A673 (cell line): ENCODE measurements around the gene NR1I3. TPM values are rescaled to one million over a fixed set of nuclear protein-coding genes. Genes with fewer than 3 reads are reported as not detected.

Experiments used
- BruUV-seq: library from RNA; stranded (reverse); fragments of 400-500 nt; replicated peaks from 2 replicates; lab custom pipeline; 2021; lab: Mats Ljungman, UMichigan
- CTCF ChIA-PET: fragments of 300-600 bp; sonication (Branson Sonifier 250); formaldehyde crosslinking; loops from one replicate; lab custom pipeline; 2022; ENCODE audit warnings: antibody characterized with exemption; lab: Charles Lee
- POLR2A ChIA-PET: fragments of 300-600 bp; sonication (Branson Sonifier 250); formaldehyde crosslinking; loops from one replicate; lab custom pipeline; 2022; ENCODE audit warnings: antibody characterized with exemption; ENCODE audit not compliant: low non-redundant PET; lab: Charles Lee
- DNase-seq: peaks from one replicate; pipeline ENCODE4 v3.0.0-alpha.2; 2015; ENCODE audit warnings: low spot score
- H3K27ac ChIP-seq: fragments of 200-600 bp; sonication (generic); 2 replicates; pipeline ENCODE4 v1.5.1; 2016; ENCODE audit warnings: mixed run types, low read depth, mild to moderate bottlenecking, mixed read lengths, antibody characterized with exemption, low read length; ENCODE audit not compliant: poor library complexity, severe bottlenecking
- H3K27me3 ChIP-seq: fragments of 200-600 bp; sonication (generic); replicated peaks from 2 replicates; pipeline ENCODE4 v1.6.1; 2017; ENCODE audit warnings: mixed run types, low read depth, mild to moderate bottlenecking, mixed read lengths, antibody characterized with exemption, low read length; ENCODE audit not compliant: insufficient read depth, poor library complexity
- H3K36me3 ChIP-seq: fragments of 200-600 bp; sonication (generic); 2 replicates; pipeline ENCODE4 v1.6.1; 2016; ENCODE audit warnings: mixed run types, mild to moderate bottlenecking, mixed read lengths, antibody characterized with exemption, low read length; ENCODE audit not compliant: insufficient read depth, poor library complexity, severe bottlenecking
- H3K4me1 ChIP-seq: fragments of 200-600 bp; sonication (generic); 2 replicates; pipeline ENCODE4 v1.6.1; 2017; ENCODE audit warnings: mixed run types, mild to moderate bottlenecking, mixed read lengths, antibody characterized with exemption, low read length; ENCODE audit not compliant: insufficient read depth, poor library complexity, severe bottlenecking
- H3K4me3 ChIP-seq: fragments of 200-600 bp; sonication (generic); 2 replicates; pipeline ENCODE4 v1.5.1; 2016; ENCODE audit warnings: low read depth, mixed run types, mild to moderate bottlenecking, mixed read lengths, low read length; ENCODE audit not compliant: poor library complexity, severe bottlenecking
- H3K9me3 ChIP-seq: fragments of 200-600 bp; sonication (generic); 2 replicates; pipeline ENCODE4 v1.6.1; 2016; ENCODE audit warnings: mixed run types, low read depth, mild to moderate bottlenecking, mixed read lengths, antibody characterized with exemption, low read length; ENCODE audit not compliant: poor library complexity, severe bottlenecking
- CTCF ChIP-seq: fragments of 300-800, 200-600 bp; sonication (generic); conservative IDR thresholded peaks from 2 replicates; pipeline ENCODE4 v1.5.1; 2017; ENCODE audit warnings: low read depth, mild to moderate bottlenecking, antibody characterized with exemption, low read length, moderate library complexity, mixed read lengths
- EZH2 ChIP-seq: fragments of 200-600 bp; sonication (generic); IDR thresholded peaks from 2 replicates; pipeline ENCODE4 v1.6.1; 2017; ENCODE audit warnings: borderline replicate concordance, low read depth, mild to moderate bottlenecking, mixed read lengths, antibody characterized with exemption, low read length; ENCODE audit not compliant: poor library complexity, severe bottlenecking
- intact Hi-C: fragments of 100-400 bp; cut with micrococcal nuclease; formaldehyde crosslinking; loops from one replicate; pipeline ENCODE4 v1.10.0; 2022; ENCODE audit not compliant: unreplicated experiment
- total RNA-seq: library from RNA; stranded (reverse); gene quantifications from 2 replicates; pipeline ENCODE4 v1.2.3, GENCODE V29; 2021

NR1I3 gene
- total RNA-seq, 1 experiment from 2014 or later = not detected

- DNase-seq = no peak
- intact Hi-C loops = no loop called here
- POLR2A ChIA-PET = no interaction called here
- peak overlapping the region; percentile 87 for H3K27ac ChIP-seq
- BruUV-seq = no TSS peak
- H3K36me3 ChIP-seq = peaks cover 33% of the 10 kb centered on the region
- H3K9me3 ChIP-seq = no peaks in the 10 kb centered on the region
- no peaks in the 10 kb centered on the region for H3K27me3 ChIP-seq
- peaks cover 55% of the 10 kb centered on the region for H3K4me1 ChIP-seq
- peak overlapping the region; percentile 57 for H3K4me3 ChIP-seq
- CTCF ChIA-PET = interaction anchor here (0.6 to 0.7 kb wide), 2 partner anchors 28 to 164 kb away, joined by 5 to 7 read pairs; partner anchors contain the start of gene TOMM40L
- TF ChIP-seq EZH2 (no peak), CTCF (no peak)
Measured at GRCh38 chr1:161197560-161198193, 40.3 kb downstream of the NR1I3 start.

GRCh38 chr1:161196521-161197451, 41.2 kb downstream of the NR1I3 start:
- DNase-seq = peak; percentile 46
- TF ChIP-seq CTCF (no peak), EZH2 (no peak)
- peaks cover 54% of the 10 kb centered on the region for H3K4me1 ChIP-seq
- POLR2A ChIA-PET = interaction anchor here (0.5 kb wide), 1 partner anchor 89 kb away, joined by 13 read pairs; no protein-coding TSS in a partner anchor
- no TSS peak for BruUV-seq
- intact Hi-C loops = no loop called here
- CTCF ChIA-PET = no interaction called here
- no peaks in the 10 kb centered on the region for H3K9me3 ChIP-seq
- H3K36me3 ChIP-seq = peaks cover 40% of the 10 kb centered on the region
- H3K27me3 ChIP-seq = no peaks in the 10 kb centered on the region
- peak overlapping the region; percentile 87 for H3K27ac ChIP-seq
- peak overlapping the region; percentile 57 for H3K4me3 ChIP-seq

GRCh38 chr1:161196111-161196510, 41.9 kb downstream of the NR1I3 start:
- Histone ChIP-seq H3K4me3 (no peak overlapping the region), H3K4me1 (peaks cover 47% of the 10 kb centered on the region), H3K9me3 (no peaks in the 10 kb centered on the region), H3K36me3 (peaks cover 47% of the 10 kb centered on the region), H3K27ac (peak overlapping the region; percentile 87), H3K27me3 (no peaks in the 10 kb centered on the region)
- TF ChIP-seq CTCF (no peak), EZH2 (no peak)
- no peak for DNase-seq
- no TSS peak for BruUV-seq
- intact Hi-C loops = no loop called here
- CTCF ChIA-PET = no interaction called here
- POLR2A ChIA-PET = no interaction called here
